ENCODE data around the gene ARHGEF4.
"Not testable (repeated sequence)": the region's sequence is repeated elsewhere in the genome, so short reads cannot be mapped to it uniquely, and the experiment has no call there.

Gene ARHGEF4

DNA sequence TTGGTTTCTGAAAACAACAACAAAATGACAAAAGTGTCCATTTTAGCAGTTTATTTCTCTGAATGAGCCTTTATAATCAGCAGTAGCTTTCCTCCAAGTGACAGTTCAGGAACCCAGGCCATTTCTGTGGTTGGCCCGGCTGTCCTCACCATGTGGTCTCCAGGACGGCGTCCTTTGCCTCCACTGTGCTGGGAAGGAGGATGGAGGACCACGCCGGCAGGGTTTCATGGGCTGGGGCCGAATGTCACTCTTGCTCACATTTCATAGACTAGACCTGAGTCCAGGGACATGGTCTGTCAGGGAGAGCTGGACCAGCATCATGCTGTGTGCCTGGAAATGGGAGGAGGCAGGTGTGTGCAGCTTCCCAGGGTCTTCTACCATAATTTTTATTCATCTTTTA, 50.9 kb downstream of the ARHGEF4 start:
- DNase-seq = no peak

DNA sequence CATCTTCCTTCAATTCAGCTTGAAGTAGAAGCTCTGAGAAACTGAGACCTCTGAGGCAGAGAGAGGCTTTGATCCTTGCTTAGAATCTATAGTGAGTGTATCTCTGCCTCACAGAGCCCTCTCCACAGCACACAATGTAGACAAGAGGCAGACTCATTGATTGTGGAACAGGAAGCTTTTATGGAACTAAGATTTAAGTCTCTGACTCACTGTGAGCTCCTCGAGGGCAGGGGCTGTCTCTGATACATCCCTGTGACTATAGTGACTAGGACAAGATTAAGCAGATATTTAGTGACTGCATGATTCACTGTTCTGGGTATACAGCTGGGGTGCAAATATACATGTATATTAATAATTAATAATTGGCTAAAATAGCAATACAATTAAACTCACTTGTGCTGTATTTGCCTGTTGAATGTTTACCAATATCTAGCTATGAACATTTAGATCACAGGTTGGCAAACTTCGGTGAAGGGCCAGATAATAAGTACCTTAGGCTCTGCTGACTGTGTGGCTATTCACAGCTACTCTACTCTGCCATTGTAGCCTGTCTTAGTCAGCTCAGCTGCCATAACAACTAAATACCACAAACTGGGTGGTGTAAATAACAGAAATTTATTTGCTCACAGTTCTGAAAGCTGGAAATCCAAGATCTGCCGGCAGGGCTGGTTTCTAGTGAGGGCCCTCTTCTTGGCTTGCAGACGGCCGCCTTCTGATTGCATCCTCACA, 54.4 kb downstream of the ARHGEF4 start:
- DNase-seq = no peak

DNA sequence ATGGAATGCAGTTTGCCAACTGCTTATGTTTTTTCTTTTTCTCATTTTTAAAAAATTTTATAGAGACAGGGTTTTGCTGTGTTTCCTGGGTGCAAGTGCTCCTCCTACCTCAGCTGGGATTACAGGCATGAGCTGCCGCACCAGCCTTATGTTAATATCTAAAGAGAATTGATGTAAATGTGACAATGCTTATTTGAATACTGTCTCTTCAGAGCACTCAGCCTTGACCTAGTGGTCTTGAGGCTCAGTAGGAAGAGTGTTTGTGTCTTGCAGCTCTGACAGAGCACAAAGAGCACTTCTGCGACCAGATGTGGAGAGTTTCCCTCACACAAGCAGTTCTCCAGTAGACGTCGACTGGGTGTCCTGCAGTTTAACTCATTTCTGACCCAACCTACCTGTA, 55.3 kb downstream of the ARHGEF4 start:
- no peak for DNase-seq

- no peak for DNase-seq
Measured at GRCh38 chr2:130892793-130893785, 56.4 kb downstream of the ARHGEF4 start.

DNA sequence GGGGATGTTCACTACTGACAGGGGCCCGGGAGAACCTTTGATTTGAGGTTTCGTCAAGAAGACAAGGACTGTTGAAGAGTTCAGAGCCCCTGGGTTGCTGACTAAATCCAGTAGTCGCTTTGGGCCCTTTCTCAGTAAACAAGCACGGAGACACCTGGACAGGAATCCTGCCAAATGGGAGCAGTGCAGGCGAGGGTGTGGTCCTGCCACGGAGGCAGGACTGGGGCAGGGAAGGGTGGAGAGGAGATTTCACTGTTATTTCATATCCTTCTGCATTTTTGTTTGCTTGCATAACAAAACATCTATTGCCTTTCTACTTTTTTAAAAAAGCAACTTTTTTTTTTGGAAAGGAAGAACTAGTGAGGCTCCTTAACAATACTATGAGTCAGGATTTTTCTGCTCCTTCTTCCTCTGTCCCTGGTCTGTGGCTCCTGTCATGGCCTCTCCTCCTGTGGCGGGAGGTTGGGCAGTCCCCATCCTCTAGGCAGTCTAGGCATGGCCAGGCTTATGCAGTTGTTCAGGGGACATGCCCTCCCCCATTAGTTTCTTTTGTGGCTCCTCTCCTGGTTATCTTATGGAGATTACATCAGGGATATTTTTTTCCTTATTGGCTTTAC, 57.7 kb downstream of the ARHGEF4 start:
- DNase-seq = no peak

DNA sequence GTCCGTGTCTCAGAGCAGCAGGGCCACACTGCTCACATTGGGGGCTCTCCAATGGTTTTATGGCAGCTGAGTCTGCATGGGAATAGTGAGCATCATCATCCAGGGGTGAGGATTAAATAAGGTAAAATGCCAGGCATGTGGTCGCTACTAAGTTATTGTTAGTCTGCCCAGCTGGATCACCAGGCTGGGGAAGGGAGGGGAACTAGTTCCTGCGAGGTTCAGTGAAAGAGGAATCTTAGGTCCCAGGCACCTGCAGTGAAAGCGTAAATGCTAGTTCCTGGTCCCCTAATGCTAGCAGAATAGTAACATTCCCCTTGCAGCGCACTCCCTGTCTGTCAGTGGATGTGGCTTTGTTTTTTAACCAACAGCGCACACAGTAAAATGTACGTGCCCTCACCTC, 60.1 kb downstream of the ARHGEF4 start:
- DNase-seq = no peak

- DNase-seq = no peak
Measured at GRCh38 chr2:130898553-130898952, 61.8 kb downstream of the ARHGEF4 start.

DNA sequence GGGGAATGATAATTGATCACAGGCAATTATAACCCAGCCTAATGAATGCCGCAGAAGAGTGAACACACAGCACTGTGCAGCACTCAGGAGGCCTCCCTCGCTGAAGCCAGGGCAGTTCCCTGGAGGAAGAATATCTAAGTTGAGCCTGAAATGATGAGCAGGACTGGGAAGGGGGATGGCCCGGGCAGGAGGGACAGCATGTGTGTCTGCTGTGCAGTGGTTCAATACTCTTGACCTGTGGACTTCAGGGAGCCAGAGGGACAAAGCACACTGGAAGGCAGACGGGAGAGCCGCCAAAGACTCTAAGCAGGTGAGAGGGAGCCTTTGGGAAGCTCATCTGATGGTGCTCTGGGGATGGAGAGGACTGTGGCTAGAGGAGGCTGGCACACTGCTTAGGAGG, 62.6 kb downstream of the ARHGEF4 start:
- no peak for DNase-seq

- DNase-seq = no peak
Measured at GRCh38 chr2:130901061-130901460, 64.3 kb downstream of the ARHGEF4 start.

GRCh38 chr2:130901626-130902025, 64.9 kb downstream of the ARHGEF4 start:
- not testable (repeated sequence) for DNase-seq

DNA sequence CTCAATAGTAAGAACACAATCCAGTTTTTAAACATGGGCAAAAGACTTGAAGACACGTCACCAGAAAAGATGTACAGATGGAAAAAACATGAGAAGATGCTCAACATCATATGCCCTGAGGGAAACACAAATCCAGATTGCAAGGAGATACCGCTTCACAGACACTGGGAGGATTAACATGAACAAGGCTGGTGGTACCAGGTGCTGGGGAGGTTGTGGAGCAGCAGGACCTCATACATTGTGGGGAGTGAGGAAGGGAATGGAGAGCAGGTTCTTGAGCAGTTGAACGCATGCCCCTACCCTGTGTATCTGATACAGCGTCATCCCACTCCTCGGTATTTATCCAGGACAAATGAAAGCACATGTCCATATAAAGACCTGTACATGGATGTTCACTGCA, 72.1 kb downstream of the ARHGEF4 start:
- DNase-seq = no peak

- DNase-seq = no peak
Measured at GRCh38 chr2:130910931-130911330, 74.2 kb downstream of the ARHGEF4 start.

- no peak for DNase-seq
Measured at GRCh38 chr2:130911482-130911881, 74.8 kb downstream of the ARHGEF4 start.

DNA sequence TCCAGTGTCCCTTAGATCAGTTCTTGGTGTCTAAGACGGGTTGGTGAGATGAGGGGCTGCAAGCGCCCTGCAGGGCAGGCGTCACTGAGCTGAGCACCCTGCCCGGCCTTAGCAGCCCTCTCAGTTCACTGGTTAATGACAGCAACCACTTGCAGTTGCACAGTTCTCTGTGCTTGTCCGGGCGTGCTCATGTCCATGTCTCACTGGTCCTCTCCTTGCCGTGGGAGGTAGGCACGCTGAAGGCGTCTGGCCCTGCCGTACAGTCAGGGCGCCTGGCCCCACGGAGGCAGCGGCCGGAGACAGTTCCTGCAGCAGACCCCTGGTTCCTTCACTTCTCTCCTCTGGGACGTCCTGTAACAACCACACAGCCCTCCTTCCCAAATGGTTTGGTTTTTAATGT, 75.3 kb downstream of the ARHGEF4 start:
- DNase-seq = no peak

DNA sequence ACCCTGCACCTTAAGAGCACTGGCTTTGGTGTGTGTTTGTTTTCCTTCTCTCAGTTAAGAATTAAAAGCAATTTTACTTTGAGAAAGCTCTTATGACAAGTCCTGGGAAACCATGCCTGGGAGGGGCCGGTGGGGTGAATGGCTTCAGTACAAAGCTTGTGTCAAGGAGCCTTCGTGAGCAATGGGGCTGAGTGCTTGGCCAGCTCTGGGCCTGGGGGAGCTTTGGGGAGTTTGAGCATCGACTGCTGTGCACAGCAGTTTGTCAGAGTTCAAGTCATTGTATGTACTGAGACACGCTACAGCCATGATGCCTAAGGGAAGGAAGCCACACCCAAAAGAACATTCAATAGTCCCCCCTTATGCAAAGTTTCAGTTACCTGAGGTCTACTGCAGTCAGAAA, 75.8 kb downstream of the ARHGEF4 start:
- DNase-seq = no peak

DNA sequence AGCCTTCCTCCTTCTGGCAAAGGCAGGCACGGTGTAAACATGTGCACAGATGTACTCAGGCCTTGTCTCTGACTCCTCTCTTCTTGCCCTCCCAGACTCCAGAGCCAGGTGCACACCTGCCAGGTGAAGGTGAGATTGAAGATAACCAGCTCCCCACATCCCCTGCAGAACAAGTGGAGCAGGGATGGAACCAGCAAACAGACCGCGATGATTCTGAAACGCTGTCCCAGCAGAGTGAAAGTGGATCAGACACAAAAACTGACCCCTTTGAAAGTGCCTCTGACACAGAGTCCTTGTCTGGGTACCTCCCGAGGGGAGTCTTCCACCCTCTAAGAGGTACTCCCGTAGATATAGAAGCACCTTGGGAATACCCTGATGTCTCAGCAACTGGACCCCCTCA, 77.2 kb downstream of the ARHGEF4 start:
- no peak for DNase-seq

- DNase-seq = no peak
Measured at GRCh38 chr2:130915149-130915548, 78.4 kb downstream of the ARHGEF4 start.

DNA sequence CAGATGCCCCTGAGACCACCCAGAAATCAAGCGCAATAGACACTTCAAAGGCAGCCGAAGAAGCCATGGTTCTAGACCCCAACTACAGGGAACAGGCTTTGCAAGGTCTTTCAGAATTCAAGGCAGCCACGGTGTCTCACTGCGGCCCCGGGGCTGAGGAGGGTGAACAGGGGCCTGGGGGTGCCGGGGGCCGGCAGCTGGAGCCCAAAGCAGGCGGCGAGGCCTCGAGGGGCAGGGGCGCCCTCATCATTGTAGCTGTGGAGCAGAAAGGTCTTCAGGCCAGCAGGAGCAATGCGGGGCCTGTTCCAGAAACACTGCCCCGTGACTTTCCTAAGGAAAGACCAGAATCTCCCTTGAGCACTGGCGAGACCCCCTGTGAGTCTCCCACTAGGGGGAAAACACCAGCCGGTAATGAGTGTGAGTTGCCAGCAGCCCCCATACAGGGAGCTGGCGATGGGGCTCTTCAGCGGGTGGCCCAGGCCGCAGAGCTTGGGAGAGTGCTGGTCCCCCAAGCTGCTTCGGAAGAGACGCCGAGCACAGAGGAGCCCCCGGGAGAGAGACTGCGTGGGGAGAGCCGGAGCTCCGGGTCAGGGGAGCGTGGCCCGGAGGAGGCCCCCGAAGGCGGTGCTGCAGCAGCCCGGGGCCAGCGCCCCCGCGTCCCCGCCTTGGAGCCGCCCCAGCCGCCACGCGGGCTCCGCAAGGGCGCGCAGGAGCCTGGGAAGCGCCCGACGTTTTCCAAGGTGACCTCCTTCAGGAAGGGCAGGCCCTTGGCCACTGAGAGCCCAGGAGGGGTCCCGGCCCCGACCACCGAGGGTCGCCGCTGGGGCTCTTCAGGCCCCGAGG, 79.1 kb downstream of the ARHGEF4 start:
- DNase-seq = no peak

GRCh38 chr2:130916438-130916705, 79.7 kb downstream of the ARHGEF4 start:
- DNase-seq = no peak

DNA sequence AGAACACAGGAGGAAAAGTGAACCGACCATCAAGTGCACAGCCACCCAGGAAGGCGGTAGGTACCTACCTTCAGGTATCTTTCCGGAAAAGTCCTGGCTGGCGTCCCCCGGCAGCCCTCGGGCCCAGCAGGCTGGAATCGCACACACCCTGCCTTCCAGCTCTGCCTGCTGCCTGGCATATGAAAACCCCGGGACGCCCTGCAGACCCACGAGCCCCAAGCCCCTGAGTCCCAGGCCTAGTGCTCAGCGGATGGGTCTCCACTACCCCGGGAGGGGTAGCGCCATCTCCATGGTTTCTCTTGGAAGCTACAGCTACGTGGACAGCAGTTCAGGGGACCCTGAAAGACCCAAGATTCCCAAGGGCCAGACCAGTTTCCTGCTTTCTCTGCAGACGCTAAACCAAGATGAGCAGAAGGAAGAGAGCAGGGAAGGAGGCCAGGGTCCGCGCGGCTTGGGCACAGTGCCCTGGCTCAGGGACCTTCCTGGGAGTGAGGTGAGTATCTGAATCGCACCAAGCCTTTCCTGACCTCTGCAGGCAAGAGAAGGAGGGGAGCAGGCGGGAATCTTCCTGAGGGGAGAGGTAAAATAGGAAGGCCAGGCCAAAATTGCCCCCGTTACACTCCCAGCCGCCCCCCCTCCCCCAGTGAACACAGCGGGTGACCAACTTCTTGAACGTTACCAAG, 80.4 kb downstream of the ARHGEF4 start:
- DNase-seq = no peak

GRCh38 chr2:130918393-130918792, 81.7 kb downstream of the ARHGEF4 start:
- DNase-seq = no peak

DNA sequence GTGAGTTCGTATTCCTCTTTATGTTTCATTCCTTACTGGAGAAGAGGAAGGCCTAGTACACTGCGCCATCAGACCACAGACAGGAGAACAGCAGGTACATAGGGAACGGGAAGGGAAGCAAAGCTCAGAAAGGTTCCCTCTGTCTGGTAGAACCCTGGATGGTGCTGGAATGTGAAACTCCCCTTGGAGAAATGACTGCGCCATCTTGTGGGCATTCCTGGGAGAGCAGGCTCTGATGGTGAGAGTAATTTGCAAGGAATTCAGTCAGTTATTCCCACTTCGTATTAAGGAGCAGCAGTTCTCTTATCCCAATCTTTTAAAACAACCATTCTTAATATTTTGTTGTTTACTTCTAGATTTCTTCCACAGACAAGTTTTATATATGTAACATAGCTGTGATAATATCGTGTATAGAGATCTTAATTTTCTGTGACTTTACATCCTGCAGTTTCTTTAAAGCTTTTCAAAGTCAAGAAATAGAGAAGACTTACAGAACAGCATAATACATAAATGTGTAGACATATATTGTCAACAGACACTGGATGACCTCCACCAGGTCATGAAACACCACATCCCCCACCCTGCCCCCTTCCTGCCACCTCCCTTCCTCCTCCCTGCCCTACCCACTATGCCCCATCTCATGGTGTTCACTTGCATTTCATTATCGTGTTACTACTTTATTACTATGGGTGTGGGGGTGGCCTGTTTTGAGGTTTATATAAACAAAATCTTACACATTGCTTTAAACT, 83.9 kb downstream of the ARHGEF4 start:
- peak; percentile 0 to 2 for DNase-seq

All from bone marrow (tissue), 2 donors.